Measurements from ENCODE around the gene SNX8.

Gene SNX8

GRCh38 chr7:2202361-2202761 is 111.9 kb downstream of the SNX8 start:
- TF ChIP-seq CTCF (IDR thresholded peaks at IDR 0.05; ENCODE audit: low read depth, low read length) = no peak
- no peak for DNase-seq (ENCODE audit: low read depth in 2 of 2)
- no peak overlapping the region for H3K4me3 ChIP-seq (replicated peaks in 1 of 2; ENCODE audit: low read depth in 2 of 2, low read length in 2 of 2)
